Cardiac muscle cell (in vitro differentiated cells and primary cell): Measurements from ENCODE around the gene TMEM242. TPM values are rescaled to one million over a fixed set of nuclear protein-coding genes. Genes with fewer than 3 reads are reported as not detected.

Experiments
- DNase-seq, 2 donors: peaks; one replicate each; pipeline versions ENCODE4 v3.0.0 to v3.0.0-alpha.2; 2010 to 2017; ENCODE audit warnings: low read depth in 1 of 2, low spot score in 1 of 2
- H3K27ac ChIP-seq: fragments of 200-600 bp; sonication (generic); 2 replicates; pipeline ENCODE4 v1.5.1; 2016
- H3K27me3 ChIP-seq: fragments of 200-600 bp; sonication (generic); 2 replicates; pipeline ENCODE4 v1.6.0; 2016; ENCODE audit warnings: control low read depth
- H3K36me3 ChIP-seq: fragments of 200-600 bp; sonication (generic); 2 replicates; pipeline ENCODE4 v1.5.1; 2016; ENCODE audit warnings: control low read depth
- H3K4me1 ChIP-seq: fragments of 200-600 bp; sonication (generic); 2 replicates; pipeline ENCODE4 v1.8.1; 2017; ENCODE audit warnings: low read depth, mild to moderate bottlenecking, mixed run types
- H3K4me3 ChIP-seq: fragments of 200-600 bp; sonication (generic); 2 replicates; pipeline ENCODE4 v1.5.1; 2016; ENCODE audit warnings: mild to moderate bottlenecking
- H3K9me3 ChIP-seq: fragments of 200-600 bp; sonication (generic); 2 replicates; pipeline ENCODE4 v1.5.1; 2017; ENCODE audit warnings: low read depth, mild to moderate bottlenecking, control low read depth
- CTCF ChIP-seq: IDR thresholded peaks from 2 replicates; pipeline ENCODE4 v1.5.1; 2012; ENCODE audit warnings: low read depth, mild to moderate bottlenecking, low read length
- polyA plus RNA-seq: library from polyadenylated mRNA; unstranded; fragments of >200 nt; fragmentation: Nextera tagmentation; extraction: Ambion mirVana; gene quantifications from 2 replicates; pipeline ENCODE4 v1.2.1, GENCODE V29; 2016
- total RNA-seq: library from RNA; depleted of rRNA; stranded (reverse); fragments of >200 nt; gene quantifications from 2 replicates; pipeline ENCODE4 v1.2.3, GENCODE V29; 2016

TMEM242 gene
- total and polyA plus RNA-seq, 2 experiments from 2014 or later = 6.3 to 19.0 TPM

- Histone ChIP-seq H3K4me1 (no peaks in the 10 kb centered on the region), H3K36me3 (no peaks in the 10 kb centered on the region), H3K27me3 (peaks cover 37% of the 10 kb centered on the region), H3K4me3 (no peak overlapping the region), H3K9me3 (no peaks in the 10 kb centered on the region), H3K27ac (no peak overlapping the region)
- peak in 1 of 2 donors; percentile 38 for DNase-seq
- TF ChIP-seq CTCF = no peak
These were observed 83.0 kb downstream of the TMEM242 start for GRCh38 chr6:157240059-157240959.

- no peaks in the 10 kb centered on the region for H3K4me1 ChIP-seq
These were observed 83.7 kb downstream of the TMEM242 start for GRCh38 chr6:157239671-157240058.

More at GRCh38 chr6:157239671-157240058, 83.7 kb downstream of the TMEM242 start:
- H3K27ac ChIP-seq = no peak overlapping the region
- no peak overlapping the region for H3K4me3 ChIP-seq
- no peaks in the 10 kb centered on the region for H3K36me3 ChIP-seq
- DNase-seq = no peak
- peaks cover 43% of the 10 kb centered on the region for H3K27me3 ChIP-seq
- H3K9me3 ChIP-seq = no peaks in the 10 kb centered on the region
- no peak for TF ChIP-seq CTCF

Other genes with a start within 250 kb of the TMEM242 start
- gene ZDHHC14, start 57.7 kb upstream of the TMEM242 start, total RNA-seq = 7.5 and 7.8 TPM in 2 replicates
- 6.9 and 10.1 TPM in 2 replicates for gene ZDHHC14, start 57.7 kb upstream of the TMEM242 start, polyA plus RNA-seq